ENCODE data around the gene RPL13A. TPM values are rescaled to one million over a fixed set of nuclear protein-coding genes. Genes with fewer than 3 reads are reported as not detected.
A peak's percentile ranks its signal among the peaks of the same experiment; 100 is the strongest.

The RPL13A gene
- total and polyA plus RNA-seq, 2 of the 13 experiments (the other 11 are each of a cell fraction or from before 2014, with no cell fraction given): 2,601 to 3,407 TPM

DNA sequence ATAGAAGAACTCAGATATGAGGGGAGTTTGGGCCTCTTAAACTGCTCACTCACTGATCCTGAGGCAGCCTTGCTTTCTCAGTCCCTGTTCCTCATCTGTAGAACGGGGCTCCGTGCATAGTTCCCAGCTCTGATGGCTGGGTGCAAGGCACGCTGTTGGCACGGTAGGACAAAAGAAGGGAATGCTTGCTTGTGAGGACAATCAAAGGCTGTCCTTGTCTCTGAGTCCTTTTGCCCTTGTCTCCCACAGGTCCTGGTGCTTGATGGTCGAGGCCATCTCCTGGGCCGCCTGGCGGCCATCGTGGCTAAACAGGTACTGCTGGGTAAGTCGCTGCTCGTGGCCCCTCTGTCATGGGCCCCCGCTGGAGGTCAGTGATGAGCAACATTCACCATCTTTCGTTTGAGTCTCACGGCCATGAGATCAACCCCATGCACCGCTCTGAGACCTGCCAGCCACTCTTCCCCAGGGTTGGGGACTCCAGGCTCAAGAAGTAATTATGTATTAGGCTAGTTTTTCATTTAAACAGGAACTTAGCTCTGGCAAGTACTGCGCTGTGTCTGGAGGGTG, 2.3 kb downstream of the RPL13A start (continued):
- TF ChIP-seq, protein P1, sequence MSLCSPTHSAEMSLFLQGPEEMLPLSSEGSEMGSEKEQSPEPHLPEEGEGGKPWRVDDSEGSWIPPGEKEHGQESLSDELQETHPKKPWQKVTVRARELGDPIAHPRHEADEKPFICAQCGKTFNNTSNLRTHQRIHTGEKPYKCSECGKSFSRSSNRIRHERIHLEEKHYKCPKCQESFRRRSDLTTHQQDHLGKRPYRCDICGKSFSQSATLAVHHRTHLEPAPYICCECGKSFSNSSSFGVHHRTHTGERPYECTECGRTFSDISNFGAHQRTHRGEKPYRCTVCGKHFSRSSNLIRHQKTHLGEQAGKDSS (CRISPR knock-in tag; IDR thresholded peaks at IDR 0.05; ENCODE audit: borderline replicate concordance, low read depth): peak; percentile 19; the same call in 1 of the 2 replicates
- TF ChIP-seq GATA4 (IDR thresholded peaks at IDR 0.05; ENCODE audit: borderline replicate concordance, low read depth) (no peak), ZNF207 (IDR thresholded peaks at IDR 0.05; ENCODE audit: borderline replicate concordance) (no peak), DMAP1 (CRISPR knock-in tag; IDR thresholded peaks at IDR 0.05) (0 out of 2 replicates have a peak, but pooled peaks have one; percentile 57), ZNF746 (CRISPR knock-in tag; IDR thresholded peaks at IDR 0.05) (no peak), POLR2G (IDR thresholded peaks at IDR 0.05; ENCODE audit: low read depth, low read length) (peak; percentile 55; the same call in 1 of the 2 replicates), HOXA9 (CRISPR knock-in tag; IDR thresholded peaks at IDR 0.05; ENCODE audit: borderline replicate concordance) (no peak), ARNT2 (CRISPR knock-in tag; IDR thresholded peaks at IDR 0.05; ENCODE audit: low read depth) (0 out of 2 replicates have a peak, but pooled peaks have one; percentile 33), NR2F2 (IDR thresholded peaks at IDR 0.05; ENCODE audit: borderline replicate concordance, low read depth) (no peak), ZFY (CRISPR knock-in tag; IDR thresholded peaks at IDR 0.05) (peak; percentile 26; the same call in 1 of the 2 replicates), DNMT1 (CRISPR knock-in tag; IDR thresholded peaks at IDR 0.05) (0 out of 2 replicates have a peak, but pooled peaks have one; percentile 36), NONO (IDR thresholded peaks at IDR 0.05) (no peak), NONO (CRISPR knock-in tag; conservative IDR thresholded peaks at IDR 0.05) (peak; percentile 12; the same call in 1 of the 2 replicates), JUN (CRISPR knock-in tag; IDR thresholded peaks at IDR 0.05) (no peak)
- TF ChIP-seq, protein P2, sequence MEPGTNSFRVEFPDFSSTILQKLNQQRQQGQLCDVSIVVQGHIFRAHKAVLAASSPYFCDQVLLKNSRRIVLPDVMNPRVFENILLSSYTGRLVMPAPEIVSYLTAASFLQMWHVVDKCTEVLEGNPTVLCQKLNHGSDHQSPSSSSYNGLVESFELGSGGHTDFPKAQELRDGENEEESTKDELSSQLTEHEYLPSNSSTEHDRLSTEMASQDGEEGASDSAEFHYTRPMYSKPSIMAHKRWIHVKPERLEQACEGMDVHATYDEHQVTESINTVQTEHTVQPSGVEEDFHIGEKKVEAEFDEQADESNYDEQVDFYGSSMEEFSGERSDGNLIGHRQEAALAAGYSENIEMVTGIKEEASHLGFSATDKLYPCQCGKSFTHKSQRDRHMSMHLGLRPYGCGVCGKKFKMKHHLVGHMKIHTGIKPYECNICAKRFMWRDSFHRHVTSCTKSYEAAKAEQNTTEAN (CRISPR knock-in tag; conservative IDR thresholded peaks at IDR 0.05): no peak
- TF ChIP-seq, protein P3, sequence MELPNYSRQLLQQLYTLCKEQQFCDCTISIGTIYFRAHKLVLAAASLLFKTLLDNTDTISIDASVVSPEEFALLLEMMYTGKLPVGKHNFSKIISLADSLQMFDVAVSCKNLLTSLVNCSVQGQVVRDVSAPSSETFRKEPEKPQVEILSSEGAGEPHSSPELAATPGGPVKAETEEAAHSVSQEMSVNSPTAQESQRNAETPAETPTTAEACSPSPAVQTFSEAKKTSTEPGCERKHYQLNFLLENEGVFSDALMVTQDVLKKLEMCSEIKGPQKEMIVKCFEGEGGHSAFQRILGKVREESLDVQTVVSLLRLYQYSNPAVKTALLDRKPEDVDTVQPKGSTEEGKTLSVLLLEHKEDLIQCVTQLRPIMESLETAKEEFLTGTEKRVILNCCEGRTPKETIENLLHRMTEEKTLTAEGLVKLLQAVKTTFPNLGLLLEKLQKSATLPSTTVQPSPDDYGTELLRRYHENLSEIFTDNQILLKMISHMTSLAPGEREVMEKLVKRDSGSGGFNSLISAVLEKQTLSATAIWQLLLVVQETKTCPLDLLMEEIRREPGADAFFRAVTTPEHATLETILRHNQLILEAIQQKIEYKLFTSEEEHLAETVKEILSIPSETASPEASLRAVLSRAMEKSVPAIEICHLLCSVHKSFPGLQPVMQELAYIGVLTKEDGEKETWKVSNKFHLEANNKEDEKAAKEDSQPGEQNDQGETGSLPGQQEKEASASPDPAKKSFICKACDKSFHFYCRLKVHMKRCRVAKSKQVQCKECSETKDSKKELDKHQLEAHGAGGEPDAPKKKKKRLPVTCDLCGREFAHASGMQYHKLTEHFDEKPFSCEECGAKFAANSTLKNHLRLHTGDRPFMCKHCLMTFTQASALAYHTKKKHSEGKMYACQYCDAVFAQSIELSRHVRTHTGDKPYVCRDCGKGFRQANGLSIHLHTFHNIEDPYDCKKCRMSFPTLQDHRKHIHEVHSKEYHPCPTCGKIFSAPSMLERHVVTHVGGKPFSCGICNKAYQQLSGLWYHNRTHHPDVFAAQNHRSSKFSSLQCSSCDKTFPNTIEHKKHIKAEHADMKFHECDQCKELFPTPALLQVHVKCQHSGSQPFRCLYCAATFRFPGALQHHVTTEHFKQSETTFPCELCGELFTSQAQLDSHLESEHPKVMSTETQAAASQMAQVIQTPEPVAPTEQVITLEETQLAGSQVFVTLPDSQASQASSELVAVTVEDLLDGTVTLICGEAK (IDR thresholded peaks at IDR 0.05): no peak
- TF ChIP-seq, protein P3 (CRISPR knock-in tag; IDR thresholded peaks at IDR 0.05): no peak
- TF ChIP-seq, protein P4, sequence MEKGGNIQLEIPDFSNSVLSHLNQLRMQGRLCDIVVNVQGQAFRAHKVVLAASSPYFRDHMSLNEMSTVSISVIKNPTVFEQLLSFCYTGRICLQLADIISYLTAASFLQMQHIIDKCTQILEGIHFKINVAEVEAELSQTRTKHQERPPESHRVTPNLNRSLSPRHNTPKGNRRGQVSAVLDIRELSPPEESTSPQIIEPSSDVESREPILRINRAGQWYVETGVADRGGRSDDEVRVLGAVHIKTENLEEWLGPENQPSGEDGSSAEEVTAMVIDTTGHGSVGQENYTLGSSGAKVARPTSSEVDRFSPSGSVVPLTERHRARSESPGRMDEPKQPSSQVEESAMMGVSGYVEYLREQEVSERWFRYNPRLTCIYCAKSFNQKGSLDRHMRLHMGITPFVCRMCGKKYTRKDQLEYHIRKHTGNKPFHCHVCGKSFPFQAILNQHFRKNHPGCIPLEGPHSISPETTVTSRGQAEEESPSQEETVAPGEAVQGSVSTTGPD (CRISPR knock-in tag; IDR thresholded peaks at IDR 0.05): no peak

Data from HepG2 (cell line).